VCaP (cell line): Measurements from ENCODE around the gene STX11.

ENCODE experiments used
- H3K27ac ChIP-seq: fragments of 450-650 bp; 2 replicates; pipeline ENCODE4 v1.5.1; 2017
- TF ChIP-seq, protein P1 (sequence below): fragments of 450-650 bp; conservative IDR thresholded peaks from 2 replicates; pipeline ENCODE4 v1.5.1; 2017; ENCODE audit warnings: mild to moderate bottlenecking, moderate library complexity

Gene STX11

GRCh38 chr6:144149894-144150709 lies at the start of gene STX11:
Gene STX11, plus strand, starts transcription at chr6:144150517. Its CDS starts 36,111 bp downstream, at chr6:144186628.
- H3K27ac ChIP-seq, result peak within 1 kb of the TSS; percentile 46; the same call in 1 of the 2 replicates

DNA sequence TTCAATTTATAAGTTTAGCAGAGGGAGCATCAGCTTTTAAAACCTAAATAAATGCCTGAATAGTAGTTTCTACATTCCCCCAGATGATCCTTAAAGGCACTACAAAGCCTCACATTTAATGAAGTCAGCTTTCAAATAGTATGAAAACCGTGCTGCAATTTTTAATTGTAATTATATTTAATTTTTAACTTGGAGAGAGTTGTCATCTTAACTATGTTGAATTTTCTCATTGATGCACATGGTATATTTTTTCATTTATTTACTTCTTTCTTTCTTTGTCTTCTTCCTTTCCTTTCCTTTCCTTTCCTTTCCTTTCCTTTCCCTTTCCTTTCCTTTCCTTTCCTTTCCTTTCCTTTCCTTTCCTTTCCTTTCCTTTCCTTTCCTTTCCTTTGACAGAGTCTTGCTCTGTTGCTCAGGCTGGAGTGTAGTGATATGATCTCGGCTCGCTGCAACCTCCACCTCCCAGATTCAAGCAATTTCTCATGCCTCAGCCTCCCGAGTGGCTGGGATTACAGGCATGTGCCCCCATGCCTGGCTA lies 47.2 kb upstream of the STX11 start:
- TF ChIP-seq, protein P1, sequence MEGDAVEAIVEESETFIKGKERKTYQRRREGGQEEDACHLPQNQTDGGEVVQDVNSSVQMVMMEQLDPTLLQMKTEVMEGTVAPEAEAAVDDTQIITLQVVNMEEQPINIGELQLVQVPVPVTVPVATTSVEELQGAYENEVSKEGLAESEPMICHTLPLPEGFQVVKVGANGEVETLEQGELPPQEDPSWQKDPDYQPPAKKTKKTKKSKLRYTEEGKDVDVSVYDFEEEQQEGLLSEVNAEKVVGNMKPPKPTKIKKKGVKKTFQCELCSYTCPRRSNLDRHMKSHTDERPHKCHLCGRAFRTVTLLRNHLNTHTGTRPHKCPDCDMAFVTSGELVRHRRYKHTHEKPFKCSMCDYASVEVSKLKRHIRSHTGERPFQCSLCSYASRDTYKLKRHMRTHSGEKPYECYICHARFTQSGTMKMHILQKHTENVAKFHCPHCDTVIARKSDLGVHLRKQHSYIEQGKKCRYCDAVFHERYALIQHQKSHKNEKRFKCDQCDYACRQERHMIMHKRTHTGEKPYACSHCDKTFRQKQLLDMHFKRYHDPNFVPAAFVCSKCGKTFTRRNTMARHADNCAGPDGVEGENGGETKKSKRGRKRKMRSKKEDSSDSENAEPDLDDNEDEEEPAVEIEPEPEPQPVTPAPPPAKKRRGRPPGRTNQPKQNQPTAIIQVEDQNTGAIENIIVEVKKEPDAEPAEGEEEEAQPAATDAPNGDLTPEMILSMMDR, result no peak
- H3K27ac ChIP-seq, result no peak overlapping the region

More at GRCh38 chr6:144149894-144150709, at the start of gene STX11:
- TF ChIP-seq, protein P1, result no peak

DNA sequence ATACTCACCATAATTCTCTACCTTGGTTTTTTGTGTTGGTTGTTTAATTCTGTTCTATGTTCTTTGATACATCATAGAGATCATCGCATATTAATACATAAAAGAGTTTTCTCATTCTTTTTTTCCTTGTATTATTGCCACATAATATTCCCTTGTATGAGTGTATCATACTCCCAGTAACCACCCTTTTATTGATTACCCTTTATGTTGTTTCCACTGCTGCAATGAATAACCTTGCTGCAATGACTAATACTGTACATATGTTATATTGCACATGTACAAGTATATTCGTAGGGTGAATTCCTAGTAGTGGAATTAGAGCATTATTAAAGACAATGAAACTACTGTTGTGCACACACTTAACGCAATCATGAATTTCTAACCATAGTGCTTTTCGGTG lies 45.8 kb upstream of the STX11 start:
- TF ChIP-seq, protein P1, result no peak
- no peak overlapping the region for H3K27ac ChIP-seq

GRCh38 chr6:144104898-144105487 lies 45.3 kb upstream of the STX11 start:
- TF ChIP-seq, protein P1, result peak; percentile 77
- no peak overlapping the region for H3K27ac ChIP-seq

- no peak overlapping the region for H3K27ac ChIP-seq
- TF ChIP-seq, protein P1, result no peak
Measured at GRCh38 chr6:144106206-144106605, 44.1 kb upstream of the STX11 start.

GRCh38 chr6:144110210-144110609 lies 40.1 kb upstream of the STX11 start:
- H3K27ac ChIP-seq, result no peak overlapping the region
- TF ChIP-seq, protein P1, result no peak

GRCh38 chr6:144113366-144113765 lies 37.0 kb upstream of the STX11 start:
- TF ChIP-seq, protein P1, result no peak
- no peak overlapping the region for H3K27ac ChIP-seq
